Central memory CD8-positive, alpha-beta T cell (primary cell): ENCODE results near the gene TSPEAR.

Experiments
- ATAC-seq: fragments of 150-1000 bp; cut with Tn5 transposase; replicated peaks from 2 replicates; pipeline ENCODE4 v1.10.0; 2022; ENCODE audit warnings: mild to moderate bottlenecking, moderate FRiP score, moderate number of reproducible peaks; ENCODE audit not compliant: poor library complexity, severe bottlenecking; ENCODE audit errors: extremely low read depth
- DNase-seq, 2 donors: peaks; one replicate each; pipeline ENCODE4 v3.0.0; 2021; ENCODE audit warnings: low spot score in 2 of 2
- H3K27ac Mint-ChIP-seq: one replicate; pipeline ENCODE4 v1.8.0; 2022; ENCODE audit warnings: low read depth, mild to moderate bottlenecking, moderate library complexity, mixed read lengths
- H3K27me3 Mint-ChIP-seq: one replicate; pipeline ENCODE4 v1.8.0; 2022; ENCODE audit warnings: mixed read lengths
- H3K36me3 Mint-ChIP-seq: one replicate; pipeline ENCODE4 v1.8.0; 2022; ENCODE audit warnings: mild to moderate bottlenecking, moderate library complexity, mixed read lengths; ENCODE audit not compliant: insufficient read depth
- H3K4me1 Mint-ChIP-seq: one replicate; pipeline ENCODE4 v1.8.0; 2022; ENCODE audit warnings: mixed read lengths
- H3K4me3 Mint-ChIP-seq: one replicate; pipeline ENCODE4 v1.8.0; 2022; ENCODE audit warnings: mild to moderate bottlenecking, moderate library complexity, mixed read lengths
- H3K9me3 Mint-ChIP-seq: one replicate; pipeline ENCODE4 v1.8.0; 2022; ENCODE audit warnings: mixed read lengths

Gene TSPEAR

GRCh38 chr21:44537930-44538911, 173.2 kb downstream of the TSPEAR start:
- no peaks in the 10 kb centered on the region for H3K36me3 Mint-ChIP-seq
- no peaks in the 10 kb centered on the region for H3K27me3 Mint-ChIP-seq
- no peaks in the 10 kb centered on the region for H3K9me3 Mint-ChIP-seq
- no peak overlapping the region for H3K27ac Mint-ChIP-seq
- H3K4me3 Mint-ChIP-seq = no peak overlapping the region
- ATAC-seq (no peak), DNase-seq (peak in 1 of 2 donors; percentile 4)
- H3K4me1 Mint-ChIP-seq = no peaks in the 10 kb centered on the region

GRCh38 chr21:44535963-44536362, 175.4 kb downstream of the TSPEAR start:
- Mint-ChIP-seq H3K27ac (no peak overlapping the region), H3K9me3 (no peaks in the 10 kb centered on the region), H3K4me1 (no peaks in the 10 kb centered on the region), H3K27me3 (no peaks in the 10 kb centered on the region), H3K36me3 (peaks cover 2% of the 10 kb centered on the region), H3K4me3 (no peak overlapping the region)
- DNase-seq (no peak), ATAC-seq (no peak)

- ATAC-seq (no peak), DNase-seq (no peak)
- no peak overlapping the region for H3K27ac Mint-ChIP-seq
- no peaks in the 10 kb centered on the region for H3K27me3 Mint-ChIP-seq
- no peak overlapping the region for H3K4me3 Mint-ChIP-seq
- H3K4me1 Mint-ChIP-seq = no peaks in the 10 kb centered on the region
- peaks cover 2% of the 10 kb centered on the region for H3K36me3 Mint-ChIP-seq
- no peaks in the 10 kb centered on the region for H3K9me3 Mint-ChIP-seq
These were observed 176.7 kb downstream of the TSPEAR start for GRCh38 chr21:44534688-44535087.

- no peak for DNase-seq
- H3K27ac Mint-ChIP-seq = no peak overlapping the region
- no peaks in the 10 kb centered on the region for H3K4me1 Mint-ChIP-seq
- H3K9me3 Mint-ChIP-seq = no peaks in the 10 kb centered on the region
- no peak overlapping the region for H3K4me3 Mint-ChIP-seq
- ATAC-seq = no peak
- peaks cover 2% of the 10 kb centered on the region for H3K36me3 Mint-ChIP-seq
- no peaks in the 10 kb centered on the region for H3K27me3 Mint-ChIP-seq
These were observed 177.3 kb downstream of the TSPEAR start for GRCh38 chr21:44533891-44534627.

- Mint-ChIP-seq H3K4me3 (no peak overlapping the region), H3K27ac (no peak overlapping the region), H3K27me3 (no peaks in the 10 kb centered on the region), H3K4me1 (no peaks in the 10 kb centered on the region), H3K36me3 (peaks cover 2% of the 10 kb centered on the region), H3K9me3 (no peaks in the 10 kb centered on the region)
- DNase-seq = no peak
- no peak for ATAC-seq
These were observed 178.1 kb downstream of the TSPEAR start for GRCh38 chr21:44533121-44533890.

GRCh38 chr21:44532712-44533111, 178.7 kb downstream of the TSPEAR start:
- H3K27ac Mint-ChIP-seq = no peak overlapping the region
- no peaks in the 10 kb centered on the region for H3K4me1 Mint-ChIP-seq
- no peaks in the 10 kb centered on the region for H3K9me3 Mint-ChIP-seq
- H3K36me3 Mint-ChIP-seq = peaks cover 2% of the 10 kb centered on the region
- H3K27me3 Mint-ChIP-seq = no peaks in the 10 kb centered on the region
- H3K4me3 Mint-ChIP-seq = no peak overlapping the region
- DNase-seq (no peak), ATAC-seq (no peak)

- H3K9me3 Mint-ChIP-seq = no peaks in the 10 kb centered on the region
- H3K4me1 Mint-ChIP-seq = no peaks in the 10 kb centered on the region
- H3K27me3 Mint-ChIP-seq = no peaks in the 10 kb centered on the region
- H3K36me3 Mint-ChIP-seq = peaks cover 2% of the 10 kb centered on the region
- DNase-seq (no peak), ATAC-seq (no peak)
- H3K4me3 Mint-ChIP-seq = no peak overlapping the region
- H3K27ac Mint-ChIP-seq = no peak overlapping the region
These were observed 179.5 kb downstream of the TSPEAR start for GRCh38 chr21:44531606-44532564.

- Mint-ChIP-seq H3K4me3 (no peak overlapping the region), H3K9me3 (no peaks in the 10 kb centered on the region), H3K36me3 (peaks cover 2% of the 10 kb centered on the region), H3K27ac (no peak overlapping the region), H3K4me1 (no peaks in the 10 kb centered on the region), H3K27me3 (no peaks in the 10 kb centered on the region)
- ATAC-seq (no peak), DNase-seq (no peak)
These were observed 180.3 kb downstream of the TSPEAR start for GRCh38 chr21:44530903-44531605.

GRCh38 chr21:44530221-44530902, 181.0 kb downstream of the TSPEAR start:
- Mint-ChIP-seq H3K27ac (no peak overlapping the region), H3K36me3 (peaks cover 2% of the 10 kb centered on the region), H3K4me1 (no peaks in the 10 kb centered on the region), H3K9me3 (no peaks in the 10 kb centered on the region), H3K4me3 (no peak overlapping the region), H3K27me3 (no peaks in the 10 kb centered on the region)
- DNase-seq = no peak
- no peak for ATAC-seq

GRCh38 chr21:44529503-44530125, 181.8 kb downstream of the TSPEAR start:
- H3K27ac Mint-ChIP-seq = no peak overlapping the region
- H3K36me3 Mint-ChIP-seq = peaks cover 2% of the 10 kb centered on the region

More at GRCh38 chr21:44529503-44530125, 181.8 kb downstream of the TSPEAR start:
- DNase-seq (no peak), ATAC-seq (no peak)
- no peaks in the 10 kb centered on the region for H3K4me1 Mint-ChIP-seq
- H3K4me3 Mint-ChIP-seq = no peak overlapping the region
- H3K27me3 Mint-ChIP-seq = no peaks in the 10 kb centered on the region
- no peaks in the 10 kb centered on the region for H3K9me3 Mint-ChIP-seq
